DOHH2 (cell line): Measurements from ENCODE around the gene METRN.

ENCODE experiments used
- H3F3A ChIP-seq: fragments of 200-600 bp; sonication (generic), shearing (Covaris generic); 2 replicates; pipeline ENCODE4 v1.6.0; 2016; ENCODE audit warnings: antibody characterized with exemption, mild to moderate bottlenecking; ENCODE audit not compliant: control insufficient read depth, insufficient read depth
- H3K27ac ChIP-seq: fragments of 200-600 bp; sonication (generic); 2 replicates; pipeline ENCODE4 v1.5.1; 2014; ENCODE audit warnings: low read depth, mild to moderate bottlenecking, low read length, moderate library complexity
- H3K27me3 ChIP-seq: fragments of 200-600 bp; sonication (generic); 2 replicates; pipeline ENCODE4 v1.6.1; 2014; ENCODE audit warnings: mild to moderate bottlenecking, low read length, mixed read lengths; ENCODE audit not compliant: control insufficient read depth
- H3K36me3 ChIP-seq: fragments of 200-600 bp; sonication (generic); 2 replicates; pipeline ENCODE4 v1.6.1; 2014; ENCODE audit warnings: mild to moderate bottlenecking, low read length, moderate library complexity, mixed read lengths; ENCODE audit not compliant: control insufficient read depth
- H3K4me1 ChIP-seq: fragments of 200-600 bp; sonication (generic); 2 replicates; pipeline ENCODE4 v1.6.1; 2014; ENCODE audit warnings: mild to moderate bottlenecking, low read length, mixed read lengths; ENCODE audit not compliant: control insufficient read depth
- H3K4me2 ChIP-seq: fragments of 200-600 bp; sonication (generic); 2 replicates; pipeline ENCODE4 v1.6.0; 2014; ENCODE audit warnings: mild to moderate bottlenecking, low read length, moderate library complexity
- H3K4me3 ChIP-seq: fragments of 200-600 bp; sonication (generic); 2 replicates; pipeline ENCODE4 v1.5.1; 2014; ENCODE audit warnings: mild to moderate bottlenecking, low read length, mixed read lengths
- H3K79me2 ChIP-seq: fragments of 200-600 bp; sonication (generic); 2 replicates; pipeline ENCODE4 v1.6.1; 2014; ENCODE audit warnings: mild to moderate bottlenecking, low read length, mixed read lengths; ENCODE audit not compliant: control insufficient read depth
- H3K9me2 ChIP-seq: fragments of 200-600 bp; sonication (generic); replicated peaks from 2 replicates; pipeline ENCODE4 v1.6.1; 2014; ENCODE audit warnings: mild to moderate bottlenecking, low read length, mixed read lengths; ENCODE audit not compliant: control insufficient read depth
- H3K9me3 ChIP-seq: fragments of 200-600 bp; sonication (generic); 2 replicates; pipeline ENCODE4 v1.6.1; 2014; ENCODE audit warnings: antibody characterized with exemption, low read length, mixed read lengths; ENCODE audit not compliant: control insufficient read depth, insufficient read depth
- H4K20me1 ChIP-seq: fragments of 200-600 bp; sonication (generic); 2 replicates; pipeline ENCODE4 v1.6.0; 2014; ENCODE audit warnings: low read depth, mild to moderate bottlenecking, antibody characterized with exemption, low read length, moderate library complexity; ENCODE audit not compliant: control insufficient read depth, insufficient read depth
- CTCF ChIP-seq: fragments of 200-600 bp; sonication (generic); IDR thresholded peaks from one replicate; pipeline ENCODE4 v1.5.1; 2014; ENCODE audit warnings: antibody characterized with exemption, mild to moderate bottlenecking, low read depth, low read length; ENCODE audit not compliant: poor library complexity, severe bottlenecking
- EZH2phosphoT487 ChIP-seq: fragments of 200-600 bp; sonication (generic); IDR thresholded peaks from 2 replicates; pipeline ENCODE4 v1.6.1; 2017; ENCODE audit warnings: borderline replicate concordance, mild to moderate bottlenecking, antibody characterized with exemption, low read length, moderate library complexity, mixed read lengths

METRN gene

GRCh38 chr16:715477-716199 is 720 bp downstream of the METRN start:
- TF ChIP-seq EZH2phosphoT487 (no peak), CTCF (no peak)
- H3K27me3 ChIP-seq: peaks cover 22% of the 10 kb centered on the region
- H3K9me3 ChIP-seq: no peaks in the 10 kb centered on the region
- H3K4me1 ChIP-seq: peaks cover 41% of the 10 kb centered on the region
- H3K4me2 ChIP-seq: peak overlapping the region; percentile 77
- no peak overlapping the region for H3K27ac ChIP-seq
- H3K9me2 ChIP-seq: no peaks in the 10 kb centered on the region
- peak overlapping the region; percentile 73 for H3K4me3 ChIP-seq
- H3K79me2 ChIP-seq: 0 out of 2 replicates have a peak, but pooled peaks cover 2% of the 10 kb centered on the region
- peaks cover 6% of the 10 kb centered on the region; the same call in 1 of the 2 replicates for H3F3A ChIP-seq
- peaks cover 2% of the 10 kb centered on the region for H3K36me3 ChIP-seq
- H4K20me1 ChIP-seq: peaks cover 8% of the 10 kb centered on the region; the same call in 1 of the 2 replicates

GRCh38 chr16:716200-716568 is 1.3 kb downstream of the METRN start:
- no peak for TF ChIP-seq CTCF
- TF ChIP-seq EZH2phosphoT487: no peak
- H4K20me1 ChIP-seq: peaks cover 8% of the 10 kb centered on the region; the same call in 1 of the 2 replicates
- H3K9me2 ChIP-seq: no peaks in the 10 kb centered on the region
- no peaks in the 10 kb centered on the region for H3K9me3 ChIP-seq
- peak overlapping the region; percentile 73 for H3K4me3 ChIP-seq
- H3F3A ChIP-seq: peaks cover 6% of the 10 kb centered on the region; the same call in 1 of the 2 replicates
- peak overlapping the region; percentile 77 for H3K4me2 ChIP-seq
- H3K27me3 ChIP-seq: peaks cover 17% of the 10 kb centered on the region
- peaks cover 4% of the 10 kb centered on the region for H3K36me3 ChIP-seq
- H3K27ac ChIP-seq: no peak overlapping the region
- H3K79me2 ChIP-seq: 0 out of 2 replicates have a peak, but pooled peaks cover 2% of the 10 kb centered on the region
- H3K4me1 ChIP-seq: peaks cover 41% of the 10 kb centered on the region

- Histone ChIP-seq H3K9me2 (no peaks in the 10 kb centered on the region), H3K4me3 (no peak overlapping the region), H3K36me3 (peaks cover 8% of the 10 kb centered on the region), H3K4me1 (peaks cover 43% of the 10 kb centered on the region), H3F3A (peaks cover 6% of the 10 kb centered on the region; the same call in 1 of the 2 replicates), H4K20me1 (peaks cover 5% of the 10 kb centered on the region; the same call in 1 of the 2 replicates), H3K27me3 (peaks cover 12% of the 10 kb centered on the region), H3K4me2 (no peak overlapping the region), H3K27ac (no peak overlapping the region), H3K79me2 (peaks cover 7% of the 10 kb centered on the region), H3K9me3 (no peaks in the 10 kb centered on the region)
- TF ChIP-seq EZH2phosphoT487: no peak
- TF ChIP-seq CTCF: no peak
Observed at GRCh38 chr16:716768-717325, 1.9 kb downstream of the METRN start.
